DMS 273 (cell line): ENCODE measurements around the gene RAB4A.
"Not testable (repeated sequence)": the region's sequence is repeated elsewhere in the genome, so short reads cannot be mapped to it uniquely, and the experiment has no call there.

Experiments
- DNase-seq: peaks from one replicate; lab custom pipeline; 2025; ENCODE audit not compliant: unreplicated experiment; lab: John Stamatoyannopoulos, UW

The RAB4A gene

GRCh38 chr1:229295745-229296144 is 24.8 kb downstream of the RAB4A start:
- DNase-seq, result no peak

GRCh38 chr1:229296541-229296941 is 25.6 kb downstream of the RAB4A start:
- DNase-seq, result no peak

- no peak for DNase-seq
These were observed 26.8 kb downstream of the RAB4A start for GRCh38 chr1:229297746-229298145.

GRCh38 chr1:229298420-229298819 is 27.5 kb downstream of the RAB4A start:
- no peak for DNase-seq

- DNase-seq, result no peak
These were observed 28.1 kb downstream of the RAB4A start for GRCh38 chr1:229298887-229299503.

- DNase-seq, result no peak
These were observed 29.3 kb downstream of the RAB4A start for GRCh38 chr1:229300099-229300757.

GRCh38 chr1:229302740-229303139 is 31.8 kb downstream of the RAB4A start:
- no peak for DNase-seq

- no peak for DNase-seq
These were observed 32.9 kb downstream of the RAB4A start for GRCh38 chr1:229303855-229304254.

GRCh38 chr1:229305392-229305791 is 34.5 kb downstream of the RAB4A start:
- no peak for DNase-seq

GRCh38 chr1:229309074-229309473 is 38.2 kb downstream of the RAB4A start:
- no peak for DNase-seq

- no peak for DNase-seq
These were observed 38.8 kb downstream of the RAB4A start for GRCh38 chr1:229309684-229310083.

- DNase-seq, result no peak
These were observed 39.9 kb downstream of the RAB4A start for GRCh38 chr1:229310833-229311232.

- no peak for DNase-seq
These were observed 45.3 kb downstream of the RAB4A start for GRCh38 chr1:229316166-229316565.

GRCh38 chr1:229318056-229318455 is 47.1 kb downstream of the RAB4A start:
- no peak for DNase-seq

GRCh38 chr1:229319487-229319886 is 48.6 kb downstream of the RAB4A start:
- DNase-seq, result no peak

- no peak for DNase-seq
These were observed 52.3 kb downstream of the RAB4A start for GRCh38 chr1:229323201-229323600.

GRCh38 chr1:229323885-229324553 is 53.1 kb downstream of the RAB4A start:
- DNase-seq, result no peak

GRCh38 chr1:229325401-229325800 is 54.5 kb downstream of the RAB4A start:
- DNase-seq, result no peak

GRCh38 chr1:229325853-229326487 is 55.1 kb downstream of the RAB4A start:
- DNase-seq, result no peak

- no peak for DNase-seq
These were observed 55.7 kb downstream of the RAB4A start for GRCh38 chr1:229326601-229327000.

- not testable (repeated sequence) for DNase-seq
These were observed 56.9 kb downstream of the RAB4A start for GRCh38 chr1:229327765-229328164.
